SKM-1 (cell line): ENCODE results near the gene CAMTA1.

Source experiments
- DNase-seq: peaks from one replicate; lab custom pipeline; 2025; ENCODE audit not compliant: unreplicated experiment; lab: John Stamatoyannopoulos, UW

Gene CAMTA1

GRCh38 chr1:7572654-7573152, 787.4 kb downstream of the CAMTA1 start:
- DNase-seq, result no peak

DNA sequence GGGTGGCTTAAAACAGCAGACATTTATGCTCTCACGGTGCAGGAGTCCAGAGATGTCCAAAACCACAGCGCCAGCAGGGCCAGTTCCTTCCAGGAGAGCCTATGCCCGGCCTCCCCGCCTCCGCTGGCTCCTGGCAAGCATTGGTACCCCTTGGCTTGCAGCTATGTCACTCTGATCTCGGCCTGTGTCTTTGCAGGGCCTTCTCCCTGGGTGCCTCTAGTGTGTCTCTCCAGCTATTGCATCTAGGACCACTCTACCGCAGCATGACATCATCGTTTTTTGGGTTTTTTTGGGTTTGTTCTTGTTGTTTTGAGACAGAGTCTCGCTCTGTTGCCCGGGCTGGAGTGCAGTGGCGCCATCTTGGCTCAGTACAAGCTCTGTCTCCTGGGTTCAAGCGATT, 788.2 kb downstream of the CAMTA1 start:
- DNase-seq, result no peak

DNA sequence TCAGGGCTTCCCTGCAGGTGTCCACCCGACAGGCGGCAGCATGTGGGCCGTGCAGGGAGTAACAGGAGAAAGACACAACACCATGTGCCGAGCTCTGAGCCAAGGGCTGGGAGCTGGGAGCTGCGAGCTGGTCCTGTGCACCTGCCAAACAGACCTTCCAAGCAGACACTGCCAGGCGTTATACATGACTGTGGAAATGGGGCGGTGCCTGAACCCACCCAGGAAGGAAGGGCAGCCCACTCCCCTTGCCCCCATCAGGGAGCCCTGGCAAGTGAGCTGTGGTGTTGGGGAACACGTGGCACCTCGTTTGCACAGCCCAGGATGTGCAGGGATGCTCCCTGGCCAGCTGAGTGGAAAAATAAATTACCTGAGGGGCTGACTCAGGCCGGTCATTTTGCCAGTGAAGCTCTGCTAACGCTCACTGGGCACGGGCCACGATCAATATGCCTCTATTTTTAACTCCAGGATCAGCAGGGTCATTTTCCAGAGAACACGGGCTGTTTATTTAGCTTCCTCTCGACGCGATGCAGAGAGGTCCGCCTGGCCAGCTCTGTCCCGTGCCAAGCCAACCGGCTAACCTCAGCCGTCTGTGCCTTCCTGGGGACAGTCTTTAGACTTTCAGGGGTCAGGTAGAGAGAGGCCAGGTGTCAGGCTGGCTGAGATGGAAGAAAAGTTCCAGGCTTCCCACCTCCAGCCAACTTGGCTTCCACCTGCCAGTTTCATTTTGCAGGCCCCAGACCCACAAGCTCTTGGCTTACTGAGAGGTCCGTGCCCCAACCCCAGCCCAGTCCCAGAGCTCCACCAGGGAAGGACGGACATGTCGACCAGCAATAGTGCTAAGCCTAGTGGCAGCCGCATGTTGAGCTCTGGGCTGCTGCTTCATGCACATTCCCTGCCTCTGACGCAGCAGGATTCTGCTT, 789.1 kb downstream of the CAMTA1 start:
- DNase-seq, result no peak

DNA sequence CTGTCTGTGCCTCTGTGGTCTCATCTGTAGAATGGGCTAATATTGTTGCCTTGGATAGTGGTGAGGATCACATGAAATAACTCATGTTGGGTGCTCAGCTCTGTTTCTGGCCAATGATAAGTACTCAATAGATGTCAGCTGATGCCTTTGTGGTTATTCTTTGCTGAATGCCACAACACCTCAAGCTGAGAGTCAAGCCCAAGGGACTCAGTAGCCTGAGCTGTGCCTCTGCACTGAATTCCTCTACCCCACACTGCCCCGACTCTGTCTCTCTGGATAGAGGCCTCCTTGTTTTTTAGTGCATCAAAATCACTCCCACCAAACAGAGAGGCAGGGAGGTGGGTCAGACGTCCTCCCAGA, 789.8 kb downstream of the CAMTA1 start:
- no peak for DNase-seq

DNA sequence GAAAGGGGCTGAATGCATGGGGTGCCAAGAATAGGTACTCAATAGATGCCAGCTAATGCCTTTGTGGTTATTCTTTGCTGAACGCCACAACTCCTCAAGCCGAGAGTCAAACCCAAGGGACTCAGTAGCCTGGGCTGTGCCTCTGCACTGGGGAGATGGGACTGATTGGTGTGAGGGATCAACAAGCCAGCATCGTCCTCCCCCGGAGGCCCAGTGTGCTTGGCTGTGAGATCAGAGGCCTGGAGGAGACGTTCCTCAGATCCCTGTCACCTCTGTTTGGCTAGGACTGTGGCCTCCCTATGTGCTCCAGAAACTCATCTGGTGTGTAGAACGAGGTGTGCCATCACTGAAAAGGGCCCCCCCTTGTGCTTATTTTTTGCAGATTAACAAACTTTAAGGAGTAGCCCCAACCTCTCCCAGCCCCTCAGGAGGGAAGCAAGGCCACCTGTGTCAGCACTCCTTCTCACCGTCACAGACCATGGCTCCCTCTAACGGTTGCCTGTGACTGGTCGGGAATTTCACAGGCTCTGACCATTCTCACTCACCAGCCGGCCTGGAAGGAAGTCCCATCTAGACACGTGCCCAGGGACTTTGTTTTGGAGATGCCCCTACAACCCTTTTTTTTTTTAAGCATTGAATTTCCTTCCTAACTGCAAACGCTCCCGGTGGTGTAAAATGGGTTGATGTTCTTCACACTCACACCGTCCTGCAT, 791.8 kb downstream of the CAMTA1 start:
- DNase-seq, result no peak

DNA sequence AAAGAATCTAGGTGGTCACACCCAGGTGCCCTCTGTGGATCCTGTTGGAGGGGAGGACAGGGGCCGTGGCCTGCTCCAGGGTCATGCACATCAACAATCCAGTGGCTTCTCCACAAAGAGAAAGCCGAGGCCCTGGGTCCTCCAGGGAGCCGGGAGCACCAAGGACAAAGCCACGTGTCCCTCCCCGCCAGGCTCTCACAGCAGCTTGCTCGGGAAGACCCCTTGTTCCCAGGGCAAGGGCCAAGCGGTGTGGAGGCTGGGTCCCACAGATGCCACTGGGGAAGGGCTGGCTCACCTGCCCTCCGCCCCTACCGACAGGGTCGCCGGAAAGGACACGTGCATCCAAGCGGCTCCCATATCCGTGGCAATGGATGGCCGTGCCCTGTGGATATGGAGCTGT, 793.0 kb downstream of the CAMTA1 start:
- DNase-seq, result no peak

DNA sequence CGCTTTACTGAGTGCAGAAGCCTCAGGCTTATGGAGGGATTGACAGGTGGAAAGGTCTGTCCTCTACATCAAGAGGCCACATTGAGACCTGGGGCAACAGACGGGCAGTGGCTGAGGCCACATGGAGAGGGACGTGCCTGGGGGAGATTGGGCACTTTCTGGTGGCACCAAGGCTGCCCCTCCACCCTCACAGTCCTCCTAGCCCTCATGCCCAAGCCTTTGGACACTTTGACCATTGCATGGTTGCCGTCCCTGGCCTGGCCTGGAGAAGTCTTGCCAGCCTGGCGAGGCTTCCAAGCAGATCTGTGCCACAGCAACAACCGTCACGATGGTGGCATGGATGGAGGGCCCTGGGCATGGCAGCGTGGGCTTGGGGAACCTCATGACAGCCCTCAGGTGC, 793.8 kb downstream of the CAMTA1 start:
- no peak for DNase-seq

GRCh38 chr1:7579831-7580804, 794.9 kb downstream of the CAMTA1 start:
- no peak for DNase-seq

DNA sequence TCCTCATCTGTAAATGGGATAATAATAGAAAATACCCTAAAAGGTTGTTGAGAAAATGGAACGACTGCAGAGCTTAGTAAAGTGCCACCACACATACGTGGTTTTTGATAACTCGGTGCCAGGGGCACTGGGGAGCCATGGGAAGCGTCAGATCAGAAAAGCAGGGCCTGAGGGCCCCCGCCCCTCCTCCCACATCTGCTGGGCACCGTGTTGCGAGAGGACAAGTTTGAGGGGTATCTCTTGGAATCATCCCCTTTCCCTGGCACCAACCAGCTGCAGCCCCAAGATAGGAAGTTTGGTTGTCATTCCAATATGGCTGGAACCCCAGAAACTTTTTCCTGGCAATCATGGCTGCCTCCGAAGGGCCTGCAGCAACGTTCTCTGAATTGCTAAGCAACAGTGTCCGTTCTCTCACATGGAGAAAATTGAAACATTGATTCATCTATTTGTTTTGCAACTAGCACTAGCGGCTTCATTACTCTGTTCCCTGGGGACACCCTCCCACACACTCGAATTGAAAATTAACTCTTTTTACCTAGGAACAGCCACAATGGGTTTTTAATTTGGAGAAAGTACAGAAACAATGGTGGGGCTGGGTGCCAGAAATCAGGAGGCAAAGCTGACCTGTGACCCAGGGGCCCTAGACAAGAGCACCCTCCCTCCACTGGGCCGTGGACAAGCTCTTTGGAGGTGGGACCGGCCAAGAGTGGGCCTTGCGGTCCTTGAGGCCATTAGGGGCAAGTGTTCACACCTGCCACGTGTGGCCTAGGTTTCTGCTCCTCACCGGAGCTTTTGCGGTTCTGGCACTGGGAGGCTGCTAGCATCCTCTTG, 795.9 kb downstream of the CAMTA1 start:
- no peak for DNase-seq

DNA sequence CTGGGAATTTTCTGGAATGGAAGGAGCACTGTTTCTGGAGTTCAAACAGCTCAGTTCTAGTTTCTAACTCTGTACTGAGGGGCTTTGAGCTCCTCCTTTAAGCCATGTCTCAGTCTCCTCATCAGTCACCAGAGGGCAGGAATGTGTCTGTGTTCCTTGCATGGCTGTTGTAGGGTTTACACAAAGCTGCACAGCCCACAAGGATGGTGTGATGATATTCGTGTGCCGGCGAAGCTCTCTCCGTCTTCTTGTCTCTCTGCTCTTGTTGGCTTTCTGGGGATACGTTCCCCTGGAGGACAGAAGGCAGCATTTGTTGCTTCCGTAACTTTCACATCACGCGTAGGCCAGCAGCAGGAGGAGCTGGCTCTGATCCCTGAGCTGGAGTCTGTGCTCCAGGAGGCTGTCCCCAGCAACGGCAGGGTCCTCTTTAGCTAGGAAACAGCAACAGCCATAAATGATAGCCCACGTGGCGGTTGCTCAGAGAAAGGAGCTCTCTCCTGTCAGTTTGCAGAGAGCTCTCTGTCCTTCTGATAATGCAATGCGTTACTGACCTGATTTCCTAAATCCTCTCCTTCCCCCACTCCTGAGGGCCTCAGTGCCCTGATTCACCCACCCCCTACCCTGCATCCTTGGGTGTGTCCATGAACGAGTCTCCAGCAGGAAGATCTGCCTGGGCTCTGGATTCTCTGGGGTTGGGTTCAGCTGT, 796.7 kb downstream of the CAMTA1 start:
- DNase-seq, result no peak

GRCh38 chr1:7582460-7582972, 797.3 kb downstream of the CAMTA1 start:
- DNase-seq, result no peak

GRCh38 chr1:7583291-7584096, 798.2 kb downstream of the CAMTA1 start:
- no peak for DNase-seq

DNA sequence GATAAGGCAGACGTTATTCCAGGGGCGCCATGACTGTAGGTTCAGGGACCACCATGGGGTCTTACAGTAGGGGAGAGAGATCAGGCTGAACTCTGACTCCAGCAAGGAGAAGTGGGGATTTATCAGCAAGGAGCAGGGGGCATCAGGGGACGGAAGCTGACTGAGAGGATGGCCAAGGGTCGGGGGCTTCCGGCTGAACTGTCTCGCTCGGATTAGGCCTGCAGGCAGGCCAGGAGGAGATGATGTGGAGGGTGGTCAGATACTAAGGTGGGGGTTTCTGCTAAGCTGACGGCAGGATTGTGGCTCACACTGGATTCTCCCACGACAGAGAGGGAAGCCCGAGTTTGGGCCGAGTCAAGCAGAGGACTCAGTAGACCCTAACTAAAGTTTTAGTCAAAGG, 798.9 kb downstream of the CAMTA1 start:
- DNase-seq, result no peak

DNA sequence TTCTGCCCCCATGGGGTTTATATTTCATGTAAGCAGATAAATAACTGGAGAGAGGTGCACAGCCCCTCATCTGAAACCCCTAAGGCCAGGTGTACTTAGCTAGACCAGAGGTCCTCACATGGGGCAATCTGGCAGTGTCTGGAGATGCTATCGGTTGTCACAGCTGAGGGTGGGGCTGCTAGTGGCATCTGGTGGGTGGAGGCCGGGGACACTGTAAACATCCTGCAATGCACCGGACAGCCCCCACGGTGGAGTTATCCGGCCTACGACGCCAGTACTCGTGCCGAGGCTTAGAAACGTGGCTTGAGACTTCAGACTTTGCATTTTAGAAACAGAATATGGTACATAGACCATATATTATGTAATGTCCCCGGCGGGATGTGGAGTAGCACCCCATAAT, 799.4 kb downstream of the CAMTA1 start:
- no peak for DNase-seq

DNA sequence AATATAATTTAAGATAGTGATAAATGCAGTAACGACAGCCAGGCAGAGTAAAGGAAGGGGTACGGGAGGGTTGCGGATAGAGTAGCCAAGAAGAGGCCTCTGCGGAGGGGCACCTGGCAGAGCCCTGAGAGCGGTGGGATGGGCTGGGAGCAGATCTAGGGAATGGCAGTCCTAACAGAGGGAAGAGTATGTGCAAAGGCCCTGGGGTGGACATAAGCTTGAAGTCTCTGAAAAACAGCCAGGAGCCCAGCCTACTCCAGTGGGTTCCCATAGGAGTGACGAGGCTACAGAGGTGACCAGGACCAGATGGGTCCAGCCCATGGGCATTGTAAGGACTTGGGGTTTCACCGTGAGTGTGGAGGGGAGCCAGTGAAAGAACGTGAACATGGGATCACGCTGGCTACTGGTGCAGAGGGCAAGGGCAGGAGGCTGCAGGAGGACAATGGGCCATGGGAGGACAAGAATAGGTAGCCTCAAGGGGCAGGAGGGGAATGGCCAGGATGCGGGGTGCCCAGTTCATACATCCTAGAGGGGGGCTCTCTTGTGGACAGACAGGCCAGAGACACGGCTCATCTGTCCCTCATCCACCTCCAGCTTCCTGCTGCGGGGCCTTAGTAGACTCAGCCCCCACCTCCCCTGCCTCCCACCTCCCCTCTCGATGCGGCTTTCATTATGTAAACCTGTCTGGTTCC, 800.1 kb downstream of the CAMTA1 start:
- DNase-seq, result no peak

GRCh38 chr1:7586031-7586941, 801.0 kb downstream of the CAMTA1 start:
- no peak for DNase-seq
